ENCODE results near the gene TIMP3.
"Not testable (repeated sequence)": the region's sequence is repeated elsewhere in the genome, so short reads cannot be mapped to it uniquely, and the experiment has no call there.

The TIMP3 gene

DNA sequence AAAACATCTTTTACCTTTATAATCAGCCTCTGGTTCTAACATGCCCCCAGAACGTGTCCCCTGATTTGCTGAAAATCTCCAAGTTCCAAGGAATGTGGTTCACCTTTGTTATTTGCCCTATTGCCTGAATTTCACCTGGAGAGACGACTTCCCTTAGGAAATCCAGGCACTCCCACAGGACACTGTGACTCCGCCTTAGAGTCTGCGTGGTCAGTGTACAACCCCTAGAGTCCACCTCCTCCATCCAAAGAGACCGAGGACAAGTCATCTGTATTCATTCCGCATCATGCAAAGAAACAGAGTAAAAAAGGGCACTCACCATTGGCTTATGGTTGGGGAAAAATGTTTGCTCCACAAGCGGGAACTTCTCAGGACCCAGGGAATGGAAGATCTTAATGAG is 63.1 kb downstream of the TIMP3 start:
- H3K4me3 ChIP-seq (ENCODE audit: low read depth, low read length), result no peak overlapping the region
- no peak for DNase-seq (ENCODE audit: low read depth, low spot score)
- in situ Hi-C loops (cut with HindIII; ENCODE audit: low sequenced_read_pairs), result no loop called here
- TF ChIP-seq, protein P1, sequence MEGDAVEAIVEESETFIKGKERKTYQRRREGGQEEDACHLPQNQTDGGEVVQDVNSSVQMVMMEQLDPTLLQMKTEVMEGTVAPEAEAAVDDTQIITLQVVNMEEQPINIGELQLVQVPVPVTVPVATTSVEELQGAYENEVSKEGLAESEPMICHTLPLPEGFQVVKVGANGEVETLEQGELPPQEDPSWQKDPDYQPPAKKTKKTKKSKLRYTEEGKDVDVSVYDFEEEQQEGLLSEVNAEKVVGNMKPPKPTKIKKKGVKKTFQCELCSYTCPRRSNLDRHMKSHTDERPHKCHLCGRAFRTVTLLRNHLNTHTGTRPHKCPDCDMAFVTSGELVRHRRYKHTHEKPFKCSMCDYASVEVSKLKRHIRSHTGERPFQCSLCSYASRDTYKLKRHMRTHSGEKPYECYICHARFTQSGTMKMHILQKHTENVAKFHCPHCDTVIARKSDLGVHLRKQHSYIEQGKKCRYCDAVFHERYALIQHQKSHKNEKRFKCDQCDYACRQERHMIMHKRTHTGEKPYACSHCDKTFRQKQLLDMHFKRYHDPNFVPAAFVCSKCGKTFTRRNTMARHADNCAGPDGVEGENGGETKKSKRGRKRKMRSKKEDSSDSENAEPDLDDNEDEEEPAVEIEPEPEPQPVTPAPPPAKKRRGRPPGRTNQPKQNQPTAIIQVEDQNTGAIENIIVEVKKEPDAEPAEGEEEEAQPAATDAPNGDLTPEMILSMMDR (IDR thresholded peaks at IDR 0.05; ENCODE audit: low read depth, low read length), result no peak

GRCh38 chr22:32866953-32867352 is 65.4 kb downstream of the TIMP3 start:
- in situ Hi-C loops (cut with HindIII; ENCODE audit: low sequenced_read_pairs), result no loop called here
- no peak for DNase-seq (ENCODE audit: low read depth, low spot score)
- TF ChIP-seq, protein P1 (IDR thresholded peaks at IDR 0.05; ENCODE audit: low read depth, low read length), result no peak
- H3K4me3 ChIP-seq (ENCODE audit: low read depth, low read length), result no peak overlapping the region

GRCh38 chr22:32868946-32869345 is 67.4 kb downstream of the TIMP3 start:
- TF ChIP-seq, protein P1 (IDR thresholded peaks at IDR 0.05; ENCODE audit: low read depth, low read length), result no peak
- no peak overlapping the region for H3K4me3 ChIP-seq (ENCODE audit: low read depth, low read length)
- DNase-seq (ENCODE audit: low read depth, low spot score), result no peak
- in situ Hi-C loops (cut with HindIII; ENCODE audit: low sequenced_read_pairs), result no loop called here

- TF ChIP-seq, protein P1 (IDR thresholded peaks at IDR 0.05; ENCODE audit: low read depth, low read length), result no peak
- no peak for DNase-seq (ENCODE audit: low read depth, low spot score)
- in situ Hi-C loops (cut with HindIII; ENCODE audit: low sequenced_read_pairs), result no loop called here
- H3K4me3 ChIP-seq (ENCODE audit: low read depth, low read length), result no peak overlapping the region
Observed at GRCh38 chr22:32870474-32870873, 69.0 kb downstream of the TIMP3 start.

- DNase-seq (ENCODE audit: low read depth, low spot score); in situ Hi-C loops (cut with HindIII; ENCODE audit: low sequenced_read_pairs); H3K4me3 ChIP-seq (ENCODE audit: low read depth, low read length): not testable (repeated sequence)
Observed at GRCh38 chr22:32873604-32874003, 72.1 kb downstream of the TIMP3 start.

- TF ChIP-seq, protein P1 (IDR thresholded peaks at IDR 0.05; ENCODE audit: low read depth, low read length), result no peak
- no peak overlapping the region for H3K4me3 ChIP-seq (ENCODE audit: low read depth, low read length)
- in situ Hi-C loops (cut with HindIII; ENCODE audit: low sequenced_read_pairs), result no loop called here
- no peak for DNase-seq (ENCODE audit: low read depth, low spot score)
Observed at GRCh38 chr22:32874385-32874784, 72.9 kb downstream of the TIMP3 start.

DNA sequence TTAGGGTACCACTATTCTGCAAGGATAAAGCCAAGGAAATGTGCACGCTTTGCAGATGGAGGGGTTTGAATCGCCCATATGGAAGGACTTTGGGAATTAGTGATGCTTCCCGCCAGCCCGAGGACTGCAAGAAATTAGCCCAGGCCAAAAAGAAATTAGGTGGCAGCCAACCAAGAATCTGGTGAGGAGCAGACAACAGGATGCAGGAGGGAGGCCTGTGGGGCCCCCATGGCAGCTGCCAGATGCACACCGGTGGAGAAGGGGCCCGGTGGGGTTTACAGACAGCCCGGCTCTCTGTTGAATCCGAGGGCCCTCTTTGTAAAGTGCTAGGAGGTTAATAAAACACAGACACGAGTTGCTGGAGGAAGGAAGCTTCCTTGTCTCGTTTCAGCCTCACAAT is 73.5 kb downstream of the TIMP3 start:
- in situ Hi-C loops (cut with HindIII; ENCODE audit: low sequenced_read_pairs), result no loop called here
- DNase-seq (ENCODE audit: low read depth, low spot score), result no peak
- H3K4me3 ChIP-seq (ENCODE audit: low read depth, low read length), result no peak overlapping the region
- TF ChIP-seq, protein P1 (IDR thresholded peaks at IDR 0.05; ENCODE audit: low read depth, low read length), result no peak
